ENCODE measurements around the gene CORIN.
A peak's percentile ranks its signal among the peaks of the same experiment; 100 is the strongest.

CORIN gene

GRCh38 chr4:47668810-47669408, 169.0 kb downstream of the CORIN start:
- Histone ChIP-seq H2BK12ac (ENCODE audit: low read length) (no peak overlapping the region), H3K4me3 (ENCODE audit: low read depth, low read length) (no peak overlapping the region), H4K8ac (ENCODE audit: low read depth, low read length) (no peak overlapping the region), H3K4ac (ENCODE audit: low read depth, low read length) (no peak overlapping the region), H3K14ac (ENCODE audit: low read length) (no peak overlapping the region), H3K79me2 (ENCODE audit: control insufficient read depth, insufficient read depth, low read length, poor library complexity) (no peaks in the 10 kb centered on the region), H3K23ac (ENCODE audit: low read length) (no peak overlapping the region), H3K36me3 (ENCODE audit: control insufficient read depth in 1 of 2, insufficient read depth in 2 of 2, low read length in 2 of 2) (no peaks in the 10 kb centered on the region), H3K79me1 (ENCODE audit: low read length) (no peaks in the 10 kb centered on the region), H3K27ac (ENCODE audit: low read depth, low read length) (no peak overlapping the region), H3K9me3 (ENCODE audit: insufficient read depth, low read depth, low read length) (no peaks in the 10 kb centered on the region), H2AFZ (ENCODE audit: insufficient read depth, low read length, poor library complexity) (no peak overlapping the region), H3K9ac (ENCODE audit: low read length) (no peak overlapping the region), H2BK120ac (ENCODE audit: insufficient read depth, low read length, poor library complexity) (no peak overlapping the region), H2BK5ac (ENCODE audit: low read depth, low read length, poor library complexity) (no peak overlapping the region), H3K18ac (ENCODE audit: low read length) (no peak overlapping the region), H4K91ac (ENCODE audit: low read depth, low read length) (no peak overlapping the region), H4K12ac (ENCODE audit: low read depth, low read length) (no peak overlapping the region), H3K4me2 (ENCODE audit: low read length) (no peak overlapping the region), H2AK5ac (ENCODE audit: low read length) (no peak overlapping the region), H3K4me1 (ENCODE audit: control insufficient read depth in 1 of 2, insufficient read depth in 2 of 2, low read length in 2 of 2) (no peaks in the 10 kb centered on the region), H3K27me3 (ENCODE audit: insufficient read depth, low read length) (no peaks in the 10 kb centered on the region)
- DNase-seq, result peak; percentile 3 to 75
- no CpG with 5 or more reads among the region's 11 CpGs for WGBS (ENCODE audit: extremely low coverage, insufficient coverage, insufficient read length)

DNA sequence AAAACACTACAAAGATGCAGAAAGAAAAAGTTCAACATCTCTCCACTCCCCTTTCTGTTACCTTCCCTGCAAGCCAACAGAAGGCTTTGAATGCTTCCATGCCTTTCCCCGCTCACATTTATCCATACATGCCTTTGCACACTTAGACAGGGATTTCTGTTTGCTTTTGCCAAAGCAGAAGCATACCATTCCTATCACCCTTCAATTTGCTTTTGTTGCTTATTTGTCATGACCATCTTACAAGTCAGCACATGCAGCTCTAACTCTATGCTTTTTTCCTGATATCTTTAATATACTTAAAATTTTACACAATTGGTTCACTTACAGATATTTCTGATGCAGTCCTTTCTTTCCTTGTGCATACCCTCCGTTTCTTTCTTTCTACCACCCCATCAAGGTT, 169.6 kb downstream of the CORIN start:
- H2BK12ac ChIP-seq (ENCODE audit: low read length), result no peak overlapping the region
- no peaks in the 10 kb centered on the region for H3K4me1 ChIP-seq (ENCODE audit: control insufficient read depth in 1 of 2, insufficient read depth in 2 of 2, low read length in 2 of 2)

GRCh38 chr4:47667552-47667951, 170.3 kb downstream of the CORIN start:
- no CpG with 5 or more reads among the region's 3 CpGs for WGBS (ENCODE audit: extremely low coverage, insufficient coverage, insufficient read length)
- H3K27me3 ChIP-seq (ENCODE audit: insufficient read depth, low read length), result no peaks in the 10 kb centered on the region

More for the DNA sequence above, 169.6 kb downstream of the CORIN start:
- H3K4ac ChIP-seq (ENCODE audit: low read depth, low read length), result no peak overlapping the region
- H3K14ac ChIP-seq (ENCODE audit: low read length), result no peak overlapping the region
- no peak overlapping the region for H2BK5ac ChIP-seq (ENCODE audit: low read depth, low read length, poor library complexity)
- no peaks in the 10 kb centered on the region for H3K36me3 ChIP-seq (ENCODE audit: control insufficient read depth in 1 of 2, insufficient read depth in 2 of 2, low read length in 2 of 2)
- no peak overlapping the region for H2AK5ac ChIP-seq (ENCODE audit: low read length)
- H3K79me1 ChIP-seq (ENCODE audit: low read length), result no peaks in the 10 kb centered on the region
- H3K9me3 ChIP-seq (ENCODE audit: insufficient read depth, low read depth, low read length), result no peaks in the 10 kb centered on the region
- H3K27ac ChIP-seq (ENCODE audit: low read depth, low read length), result no peak overlapping the region
- WGBS (ENCODE audit: extremely low coverage, insufficient coverage, insufficient read length), result no CpG with 5 or more reads among the region's 2 CpGs
- H4K12ac ChIP-seq (ENCODE audit: low read depth, low read length), result no peak overlapping the region
- no peak overlapping the region for H3K4me3 ChIP-seq (ENCODE audit: low read depth, low read length)
- no peak overlapping the region for H4K8ac ChIP-seq (ENCODE audit: low read depth, low read length)
- H2BK120ac ChIP-seq (ENCODE audit: insufficient read depth, low read length, poor library complexity), result no peak overlapping the region
- no peak overlapping the region for H3K4me2 ChIP-seq (ENCODE audit: low read length)
- H3K9ac ChIP-seq (ENCODE audit: low read length), result no peak overlapping the region
- H3K79me2 ChIP-seq (ENCODE audit: control insufficient read depth, insufficient read depth, low read length, poor library complexity), result no peaks in the 10 kb centered on the region
- no peak overlapping the region for H2AFZ ChIP-seq (ENCODE audit: insufficient read depth, low read length, poor library complexity)
- no peak for DNase-seq
- no peaks in the 10 kb centered on the region for H3K27me3 ChIP-seq (ENCODE audit: insufficient read depth, low read length)
- no peak overlapping the region for H4K91ac ChIP-seq (ENCODE audit: low read depth, low read length)
- H3K23ac ChIP-seq (ENCODE audit: low read length), result no peak overlapping the region
- no peak overlapping the region for H3K18ac ChIP-seq (ENCODE audit: low read length)

DNA sequence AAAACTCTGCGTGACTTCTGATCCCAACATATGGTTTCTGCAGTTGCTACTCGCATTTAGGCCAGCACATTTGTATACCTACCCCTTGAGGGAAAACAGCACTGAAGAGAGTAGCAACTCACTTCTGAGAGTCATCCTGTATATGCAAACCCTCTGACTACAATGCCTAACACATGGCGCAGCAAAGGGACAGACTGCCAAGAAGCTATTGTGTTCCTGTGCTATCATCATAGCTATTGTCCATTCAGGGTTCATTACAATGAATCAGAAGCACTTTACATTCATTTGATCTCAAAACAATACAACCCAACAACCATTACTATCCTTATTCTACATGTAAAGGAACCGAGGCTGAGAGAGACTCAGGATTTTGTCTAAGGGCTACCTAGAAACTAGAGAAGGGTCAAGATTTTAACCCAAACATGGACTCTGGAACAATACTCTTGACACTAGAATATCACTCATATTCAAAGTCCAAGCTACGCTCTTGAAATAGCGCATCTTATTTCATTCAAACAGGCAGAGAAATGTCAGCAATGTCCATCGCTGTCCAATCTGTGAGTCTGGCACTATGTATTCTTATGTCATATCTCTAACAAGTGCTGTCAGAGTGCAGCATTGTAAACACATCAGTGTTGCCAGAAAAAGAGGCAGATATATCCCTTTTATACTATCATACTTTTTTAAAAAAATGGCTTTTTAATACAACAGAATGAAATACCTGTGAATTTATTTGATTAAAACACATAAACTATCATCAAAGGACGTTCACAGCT, 173.6 kb downstream of the CORIN start:
- Histone ChIP-seq H3K27me3 (ENCODE audit: insufficient read depth, low read length) (no peaks in the 10 kb centered on the region), H2BK5ac (ENCODE audit: low read depth, low read length, poor library complexity) (no peak overlapping the region), H3K4me2 (ENCODE audit: low read length) (no peak overlapping the region), H3K14ac (ENCODE audit: low read length) (no peak overlapping the region), H3K18ac (ENCODE audit: low read length) (no peak overlapping the region), H4K91ac (ENCODE audit: low read depth, low read length) (no peak overlapping the region), H3K36me3 (ENCODE audit: control insufficient read depth in 1 of 2, insufficient read depth in 2 of 2, low read length in 2 of 2) (no peaks in the 10 kb centered on the region), H3K23ac (ENCODE audit: low read length) (no peak overlapping the region), H2BK120ac (ENCODE audit: insufficient read depth, low read length, poor library complexity) (no peak overlapping the region), H3K79me2 (ENCODE audit: control insufficient read depth, insufficient read depth, low read length, poor library complexity) (no peaks in the 10 kb centered on the region), H3K79me1 (ENCODE audit: low read length) (no peaks in the 10 kb centered on the region), H2AFZ (ENCODE audit: insufficient read depth, low read length, poor library complexity) (no peak overlapping the region), H3K4me3 (ENCODE audit: low read depth, low read length) (no peak overlapping the region), H4K8ac (ENCODE audit: low read depth, low read length) (no peak overlapping the region), H2AK5ac (ENCODE audit: low read length) (no peak overlapping the region), H3K9ac (ENCODE audit: low read length) (no peak overlapping the region), H3K4me1 (ENCODE audit: control insufficient read depth in 1 of 2, insufficient read depth in 2 of 2, low read length in 2 of 2) (no peaks in the 10 kb centered on the region), H3K9me3 (ENCODE audit: insufficient read depth, low read depth, low read length) (no peaks in the 10 kb centered on the region), H3K4ac (ENCODE audit: low read depth, low read length) (no peak overlapping the region), H4K12ac (ENCODE audit: low read depth, low read length) (no peak overlapping the region), H3K27ac (ENCODE audit: low read depth, low read length) (no peak overlapping the region), H2BK12ac (ENCODE audit: low read length) (no peak overlapping the region)
- whole genome bisulfite sequencing (ENCODE audit: extremely low coverage, insufficient coverage, insufficient read length), result no CpG with 5 or more reads among the region's 8 CpGs
- DNase-seq, result no peak

More at GRCh38 chr4:47667552-47667951, 170.3 kb downstream of the CORIN start:
- Histone ChIP-seq H3K27ac (ENCODE audit: low read depth, low read length) (no peak overlapping the region), H3K18ac (ENCODE audit: low read length) (no peak overlapping the region), H3K79me2 (ENCODE audit: control insufficient read depth, insufficient read depth, low read length, poor library complexity) (no peaks in the 10 kb centered on the region), H2AFZ (ENCODE audit: insufficient read depth, low read length, poor library complexity) (no peak overlapping the region), H3K4me3 (ENCODE audit: low read depth, low read length) (no peak overlapping the region), H3K9me3 (ENCODE audit: insufficient read depth, low read depth, low read length) (no peaks in the 10 kb centered on the region), H3K9ac (ENCODE audit: low read length) (no peak overlapping the region), H2BK120ac (ENCODE audit: insufficient read depth, low read length, poor library complexity) (no peak overlapping the region), H3K4me1 (ENCODE audit: control insufficient read depth in 1 of 2, insufficient read depth in 2 of 2, low read length in 2 of 2) (no peaks in the 10 kb centered on the region), H3K23ac (ENCODE audit: low read length) (no peak overlapping the region), H3K4me2 (ENCODE audit: low read length) (no peak overlapping the region), H3K4ac (ENCODE audit: low read depth, low read length) (no peak overlapping the region), H4K91ac (ENCODE audit: low read depth, low read length) (no peak overlapping the region), H2AK5ac (ENCODE audit: low read length) (no peak overlapping the region), H3K79me1 (ENCODE audit: low read length) (no peaks in the 10 kb centered on the region), H2BK5ac (ENCODE audit: low read depth, low read length, poor library complexity) (no peak overlapping the region), H4K8ac (ENCODE audit: low read depth, low read length) (no peak overlapping the region), H3K14ac (ENCODE audit: low read length) (no peak overlapping the region), H4K12ac (ENCODE audit: low read depth, low read length) (no peak overlapping the region), H3K36me3 (ENCODE audit: control insufficient read depth in 1 of 2, insufficient read depth in 2 of 2, low read length in 2 of 2) (no peaks in the 10 kb centered on the region), H2BK12ac (ENCODE audit: low read length) (no peak overlapping the region)
- no peak for DNase-seq
